AG04449 (cell line): ENCODE results near the gene NMRK1.

ENCODE experiments used
- CTCF ChIA-PET: fragments of 350-600 bp; formaldehyde crosslinking; extraction: SDS; loops from one replicate; lab custom pipeline; 2021; ENCODE audit warnings: antibody characterized with exemption; lab: Yijun Ruan, JAX
- POLR2A ChIA-PET: fragments of 400-600, 350-600 bp; formaldehyde crosslinking; extraction: SDS; loops from one replicate; lab custom pipeline; 2020; ENCODE audit warnings: antibody characterized with exemption, inconsistent platforms; lab: Yijun Ruan, JAX
- DNase-seq: peaks from one replicate; pipeline ENCODE4 v3.0.0-alpha.2; 2010; ENCODE audit warnings: low read depth, low spot score
- H3K4me3 ChIP-seq: 2 replicates; pipeline ENCODE4 v1.5.1; 2011; ENCODE audit warnings: low read depth, mild to moderate bottlenecking, control low read depth, low read length
- CTCF ChIP-seq: IDR thresholded peaks from one replicate; pipeline ENCODE4 v1.5.1; 2011; ENCODE audit warnings: mild to moderate bottlenecking, moderate library complexity, low read length, control low read depth, inconsistent platforms; ENCODE audit not compliant: insufficient read depth; ENCODE audit errors: missing control alignments

NMRK1 gene

GRCh38 chr9:75092766-75093165 is 4.8 kb upstream of the NMRK1 start:
- DNase-seq = no peak
- ChIA-PET POLR2A (no interaction called here), CTCF (interaction anchor here (1.2 to 2.2 kb wide), 4 partner anchors 8 to 319 kb away, joined by 3 to 8 read pairs (median 6); partner anchors contain the start of gene C9orf40)
- H3K4me3 ChIP-seq = no peak overlapping the region
- TF ChIP-seq CTCF = no peak

- no peak for TF ChIP-seq CTCF
- H3K4me3 ChIP-seq = no peak overlapping the region
- POLR2A ChIA-PET = interaction anchor here (0.7 kb wide), 1 partner anchor 701 kb away, joined by 3 read pairs; no protein-coding TSS in a partner anchor
- DNase-seq = no peak
- CTCF ChIA-PET = interaction anchor here (1.2 to 2.2 kb wide), 5 partner anchors 12 to 318 kb away, joined by 4 to 7 read pairs (median 5); partner anchors contain the start of gene C9orf40
Observed at GRCh38 chr9:75090579-75090978, 2.6 kb upstream of the NMRK1 start.

- ChIA-PET CTCF (interaction anchor here (1.2 to 1.5 kb wide), 5 partner anchors 13 to 316 kb away, joined by 3 to 7 read pairs (median 4); partner anchors contain the start of gene C9orf40), POLR2A (no interaction called here)
- no peak for TF ChIP-seq CTCF
- no peak for DNase-seq
- peak overlapping the region; percentile 87 for H3K4me3 ChIP-seq
Observed at GRCh38 chr9:75089373-75089766, 1.4 kb upstream of the NMRK1 start.

GRCh38 chr9:75088646-75089372 is 854 bp upstream of the NMRK1 start:
- peak overlapping the region; percentile 87 for H3K4me3 ChIP-seq
- ChIA-PET CTCF (interaction anchor here (1.0 to 4.8 kb wide), 11 partner anchors 11 to 314 kb away, joined by 3 to 49 read pairs (median 4); partner anchors contain the start of gene C9orf40), POLR2A (interaction anchor here (0.7 to 1.1 kb wide), 3 partner anchors 58 to 136 kb away, joined by 3 to 5 read pairs (median 4); partner anchors contain the start of gene C9orf40)
- no peak for DNase-seq
- peak; percentile 50 for TF ChIP-seq CTCF

GRCh38 chr9:75087289-75087823 is 599 bp downstream of the NMRK1 start:
- POLR2A ChIA-PET = interaction anchor here (0.6 to 1.0 kb wide), 2 partner anchors 16 to 59 kb away, joined by 3 read pairs; no protein-coding TSS in a partner anchor
- TF ChIP-seq CTCF = no peak
- CTCF ChIA-PET = interaction anchor here (0.7 to 4.8 kb wide), 12 partner anchors 9 to 317 kb away, joined by 3 to 49 read pairs (median 3); partner anchors contain the start of gene C9orf40
- DNase-seq = no peak
- H3K4me3 ChIP-seq = peak overlapping the region; percentile 94
